WTC11 (cell line): Measurements from ENCODE around the gene PKP1. TPM values are rescaled to one million over a fixed set of nuclear protein-coding genes. Genes with fewer than 3 reads are reported as not detected.

ENCODE experiments used
- ATAC-seq: fragments of 200-7000 bp; cut with Tn5 transposase; 2 replicates; pipeline ENCODE4 v1.10.0; 2021; ENCODE audit warnings: mild to moderate bottlenecking, moderate library complexity
- CTCF ChIA-PET: fragments of 300-600 bp; sonication (Branson Sonifier 250); formaldehyde crosslinking; loops from one replicate; lab custom pipeline; 2021; ENCODE audit warnings: antibody characterized with exemption; lab: Charles Lee
- POLR2A ChIA-PET: fragments of 350-600 bp; sonication (Branson Sonifier 250); formaldehyde crosslinking; loops from one replicate; lab custom pipeline; 2021; ENCODE audit warnings: antibody characterized with exemption; lab: Charles Lee
- DNase-seq: peaks from one replicate; pipeline ENCODE4 v3.0.0; 2021; ENCODE audit warnings: low spot score
- H3K27ac Mint-ChIP-seq: 2 replicates; pipeline ENCODE4 v1.8.0; 2021; ENCODE audit warnings: mixed read lengths
- H3K27me3 Mint-ChIP-seq: 2 replicates; pipeline ENCODE4 v1.8.0; 2021; ENCODE audit warnings: low read depth, mild to moderate bottlenecking, moderate library complexity, mixed read lengths
- H3K36me3 Mint-ChIP-seq: 2 replicates; pipeline ENCODE4 v1.8.0; 2021; ENCODE audit warnings: mixed read lengths
- H3K4me1 Mint-ChIP-seq: 2 replicates; pipeline ENCODE4 v1.8.0; 2022; ENCODE audit warnings: mixed read lengths
- H3K4me3 Mint-ChIP-seq: 2 replicates; pipeline ENCODE4 v1.8.0; 2021; ENCODE audit warnings: mild to moderate bottlenecking, moderate library complexity, mixed read lengths
- H3K9me3 Mint-ChIP-seq: 2 replicates; pipeline ENCODE4 v1.8.0; 2021; ENCODE audit warnings: mixed read lengths
- AFF4 ChIP-seq: sonication (generic); formaldehyde crosslinking; IDR thresholded peaks from 2 replicates; pipeline ENCODE4 v1.8.1; 2023; ENCODE audit warnings: mild to moderate bottlenecking, missing genetic modification reagents, borderline replicate concordance
- CBFB ChIP-seq: sonication (generic); formaldehyde crosslinking; IDR thresholded peaks from 2 replicates; pipeline ENCODE4 v1.8.1; 2022; ENCODE audit warnings: mild to moderate bottlenecking, low read depth, missing genetic modification reagents
- CDX4 ChIP-seq: fragments of 250-450 bp; sonication (Bioruptor Pico); IDR thresholded peaks from 2 replicates; pipeline ENCODE4 v1.9.0; 2021; ENCODE audit warnings: moderate library complexity, mild to moderate bottlenecking, inconsistent platforms, borderline replicate concordance
- CREB1 ChIP-seq: sonication (generic); formaldehyde crosslinking; IDR thresholded peaks from 2 replicates; pipeline ENCODE4 v1.8.0; 2023; ENCODE audit warnings: mild to moderate bottlenecking, missing genetic modification reagents
- E2F1 ChIP-seq: sonication (generic); formaldehyde crosslinking; IDR thresholded peaks from 2 replicates; pipeline ENCODE4 v1.8.0; 2022; ENCODE audit warnings: mild to moderate bottlenecking, missing genetic modification reagents
- GABPB1 ChIP-seq: sonication (generic); formaldehyde crosslinking; IDR thresholded peaks from 2 replicates; pipeline ENCODE4 v1.8.1; 2023; ENCODE audit warnings: mild to moderate bottlenecking, missing genetic modification reagents
- HMGA2 ChIP-seq: fragments of 250-450 bp; sonication (Bioruptor Pico); IDR thresholded peaks from 2 replicates; pipeline ENCODE4 v1.4.0; 2021; ENCODE audit warnings: mild to moderate bottlenecking, moderate library complexity
- MLX ChIP-seq: sonication (generic); formaldehyde crosslinking; IDR thresholded peaks from 2 replicates; pipeline ENCODE4 v1.8.1; 2023; ENCODE audit warnings: mild to moderate bottlenecking, missing genetic modification reagents, moderate library complexity
- NR2C2 ChIP-seq: sonication (generic); formaldehyde crosslinking; IDR thresholded peaks from 2 replicates; pipeline ENCODE4 v1.8.0; 2022; ENCODE audit warnings: mild to moderate bottlenecking, missing genetic modification reagents
- NR3C1 ChIP-seq: sonication (generic); formaldehyde crosslinking; conservative IDR thresholded peaks from 2 replicates; pipeline ENCODE4 v1.8.1; 2023; ENCODE audit warnings: low read depth, mild to moderate bottlenecking, missing genetic modification reagents
- OVOL2 ChIP-seq: fragments of 250-450 bp; sonication (Bioruptor Pico); IDR thresholded peaks from 2 replicates; pipeline ENCODE4 v1.9.0; 2021; ENCODE audit warnings: mild to moderate bottlenecking, borderline replicate concordance
- RELA ChIP-seq: sonication (generic); formaldehyde crosslinking; IDR thresholded peaks from 2 replicates; pipeline ENCODE4 v1.8.1; 2022; ENCODE audit warnings: missing genetic modification reagents, mild to moderate bottlenecking, borderline replicate concordance
- SP1 ChIP-seq: sonication (generic); formaldehyde crosslinking; conservative IDR thresholded peaks from 2 replicates; pipeline ENCODE4 v1.8.1; 2022; ENCODE audit warnings: missing genetic modification reagents
- STAT6 ChIP-seq: sonication (generic); formaldehyde crosslinking; conservative IDR thresholded peaks from 2 replicates; pipeline ENCODE4 v1.8.1; 2023; ENCODE audit warnings: mild to moderate bottlenecking, low read depth, missing genetic modification reagents, moderate library complexity
- TEAD1 ChIP-seq: sonication (generic); formaldehyde crosslinking; IDR thresholded peaks from 2 replicates; pipeline ENCODE4 v1.8.0; 2022; ENCODE audit warnings: mild to moderate bottlenecking, missing genetic modification reagents
- TP53 ChIP-seq: sonication (generic); formaldehyde crosslinking; IDR thresholded peaks from 2 replicates; pipeline ENCODE4 v1.8.1; 2023; ENCODE audit warnings: mild to moderate bottlenecking, missing genetic modification reagents
- ZMAT4 ChIP-seq: fragments of 250-450 bp; sonication (Bioruptor Pico); IDR thresholded peaks from 2 replicates; pipeline ENCODE4 v1.9.0; 2021; ENCODE audit warnings: mild to moderate bottlenecking
- ZNF232 ChIP-seq: sonication (generic); formaldehyde crosslinking; IDR thresholded peaks from 2 replicates; pipeline ENCODE4 v1.8.0; 2022; ENCODE audit warnings: mild to moderate bottlenecking, missing genetic modification reagents
- ZNF317 ChIP-seq: sonication (generic); formaldehyde crosslinking; IDR thresholded peaks from 2 replicates; pipeline ENCODE4 v1.8.1; 2023; ENCODE audit warnings: low read depth, mild to moderate bottlenecking, moderate library complexity, missing genetic modification reagents, borderline replicate concordance
- ZNF512 ChIP-seq: sonication (generic); formaldehyde crosslinking; IDR thresholded peaks from 2 replicates; pipeline ENCODE4 v1.8.1; 2022; ENCODE audit warnings: missing genetic modification reagents, borderline replicate concordance
- total RNA-seq: library from RNA; stranded (reverse); gene quantifications from 3 replicates; pipeline ENCODE4 v1.2.3, GENCODE V29; 2021

Gene PKP1
- total RNA-seq, 1 experiment from 2014 or later: 0.24 TPM

- Mint-ChIP-seq H3K4me1 (no peaks in the 10 kb centered on the region), H3K27me3 (no peaks in the 10 kb centered on the region), H3K4me3 (no peak overlapping the region), H3K9me3 (no peaks in the 10 kb centered on the region), H3K27ac (no peak overlapping the region), H3K36me3 (no peaks in the 10 kb centered on the region)
- ATAC-seq (no peak), DNase-seq (no peak)
- ChIA-PET CTCF (interaction anchor here (1.2 to 4.1 kb wide), 5 partner anchors 9 to 63 kb away, joined by 3 to 12 read pairs (median 3); no protein-coding TSS in a partner anchor), POLR2A (no interaction called here)
- no peak for TF ChIP-seq ZNF317 (CRISPR knock-in tag)
- peak; percentile 53; the same call in 1 of the 2 replicates for TF ChIP-seq GABPB1 (CRISPR knock-in tag)
These were observed 15.4 kb downstream of the PKP1 start for GRCh38 chr1:201298396-201299381.

GRCh38 chr1:201299968-201300367, 16.7 kb downstream of the PKP1 start:
- Mint-ChIP-seq H3K9me3 (no peaks in the 10 kb centered on the region), H3K36me3 (no peaks in the 10 kb centered on the region), H3K4me1 (no peaks in the 10 kb centered on the region), H3K27ac (no peak overlapping the region)
- POLR2A ChIA-PET: no interaction called here
- no peak for ATAC-seq
- CTCF ChIA-PET: interaction anchor here (1.2 to 4.1 kb wide), 4 partner anchors 10 to 62 kb away, joined by 3 to 12 read pairs (median 3); no protein-coding TSS in a partner anchor
- TF ChIP-seq ZMAT4 (CRISPR knock-in tag): no peak
- TF ChIP-seq HMGA2 (CRISPR knock-in tag): no peak
- no peak for TF ChIP-seq AFF4 (CRISPR knock-in tag)
- no peak for TF ChIP-seq CREB1 (CRISPR knock-in tag)
- no peak for TF ChIP-seq TP53 (CRISPR knock-in tag)
- TF ChIP-seq OVOL2: no peak
- TF ChIP-seq ZNF232: no peak
- TF ChIP-seq TEAD1: no peak
- TF ChIP-seq CBFB (CRISPR knock-in tag): no peak
- TF ChIP-seq NR3C1 (CRISPR knock-in tag): no peak
- no peak for TF ChIP-seq SP1 (CRISPR knock-in tag)
- TF ChIP-seq CDX4 (CRISPR knock-in tag): no peak
- TF ChIP-seq E2F1 (CRISPR knock-in tag): no peak
- TF ChIP-seq, all 79 proteins: peak for 0
- DNase-seq: no peak
- no peaks in the 10 kb centered on the region for H3K27me3 Mint-ChIP-seq
- H3K4me3 Mint-ChIP-seq: no peak overlapping the region

- CTCF ChIA-PET: interaction anchor here (1.2 to 4.1 kb wide), 4 partner anchors 9 to 47 kb away, joined by 3 to 12 read pairs (median 4); no protein-coding TSS in a partner anchor
- no peaks in the 10 kb centered on the region for H3K4me1 Mint-ChIP-seq
- no peak overlapping the region for H3K27ac Mint-ChIP-seq
- ATAC-seq: no peak
- H3K9me3 Mint-ChIP-seq: no peaks in the 10 kb centered on the region
- DNase-seq: no peak
- POLR2A ChIA-PET: no interaction called here
- no peaks in the 10 kb centered on the region for H3K27me3 Mint-ChIP-seq
- no peak overlapping the region for H3K4me3 Mint-ChIP-seq
- no peaks in the 10 kb centered on the region for H3K36me3 Mint-ChIP-seq
- no peak for TF ChIP-seq MLX (CRISPR knock-in tag)
- no peak for TF ChIP-seq STAT6 (CRISPR knock-in tag)
- TF ChIP-seq ZNF512 (CRISPR knock-in tag): no peak
- TF ChIP-seq NR2C2 (CRISPR knock-in tag): no peak
- TF ChIP-seq RELA: no peak
These were observed 17.3 kb downstream of the PKP1 start for GRCh38 chr1:201300641-201301040.
